Natural killer cell (primary cell): Measurements from ENCODE around the gene STAG3. TPM values are rescaled to one million over a fixed set of nuclear protein-coding genes. Genes with fewer than 3 reads are reported as not detected.

Source experiments
- ATAC-seq, 3 donors: fragments of 150-1000 bp in 2 of 3; fragments of 200-7000 bp in 1 of 3; cut with Tn5 transposase; 1 replicate in 1 of 3; 2 replicates in 2 of 3; pipeline ENCODE4 v1.10.0; 2021; ENCODE audit warnings: mild to moderate bottlenecking in 2 of 3, moderate library complexity in 2 of 3
- DNase-seq, 2 donors: peaks; one replicate each; pipeline versions ENCODE4 v3.0.0 to v3.0.0-alpha.2; 2013 to 2021; ENCODE audit warnings: mixed read lengths in 1 of 2
- H3K27ac ChIP-seq: one replicate; pipeline ENCODE4 v1.5.1; 2013; ENCODE audit warnings: mild to moderate bottlenecking, low read length
- H3K27me3 ChIP-seq: one replicate; pipeline ENCODE4 v1.6.1; 2013; ENCODE audit warnings: low read length; ENCODE audit not compliant: control insufficient read depth, insufficient read depth
- H3K36me3 ChIP-seq: one replicate; pipeline ENCODE4 v1.6.1; 2013; ENCODE audit warnings: low read length; ENCODE audit not compliant: control insufficient read depth, insufficient read depth
- H3K4me1 ChIP-seq: one replicate; pipeline ENCODE4 v1.6.1; 2013; ENCODE audit warnings: low read length; ENCODE audit not compliant: control insufficient read depth, insufficient read depth
- H3K4me3 ChIP-seq: one replicate; pipeline ENCODE4 v1.5.1; 2013; ENCODE audit warnings: low read length
- H3K9me3 ChIP-seq: one replicate; pipeline ENCODE4 v1.6.1; 2013; ENCODE audit warnings: low read length; ENCODE audit not compliant: control insufficient read depth, insufficient read depth
- H3K27ac Mint-ChIP-seq, 2 donors: one replicate each; pipeline ENCODE4 v1.8.0; 2022; ENCODE audit warnings: mild to moderate bottlenecking in 2 of 2, mixed read lengths in 2 of 2, moderate library complexity in 1 of 2
- H3K27me3 Mint-ChIP-seq, 2 donors: one replicate each; pipeline ENCODE4 v1.8.0; 2022; ENCODE audit warnings: low read depth in 2 of 2, mixed read lengths in 2 of 2
- H3K36me3 Mint-ChIP-seq: one replicate; pipeline ENCODE4 v1.8.0; 2022; ENCODE audit warnings: mixed read lengths
- H3K4me1 Mint-ChIP-seq, 2 donors: one replicate each; pipeline ENCODE4 v1.8.0; 2022; ENCODE audit warnings: mixed read lengths in 2 of 2
- H3K4me3 Mint-ChIP-seq: one replicate; pipeline ENCODE4 v1.8.0; 2022; ENCODE audit warnings: mild to moderate bottlenecking, moderate library complexity, mixed read lengths
- H3K9me3 Mint-ChIP-seq, 2 donors: one replicate each; pipeline ENCODE4 v1.8.0; 2022; ENCODE audit warnings: mixed read lengths in 2 of 2
- WGBS: methylation state at CpG from one replicate; pipeline ENCODE4 v1.1.7; 2013; ENCODE audit warnings: missing lambda C conversion rate; ENCODE audit not compliant: insufficient coverage; 5-methylcytosine and 5-hydroxymethylcytosine counted together
- intact Hi-C: fragments of 100-400 bp; cut with micrococcal nuclease; formaldehyde crosslinking; loops from one replicate; pipeline ENCODE4 v1.14.2; 2022
- total RNA-seq, 4 donors: library from RNA; stranded (reverse); fragments of 120-200 nt in 1 of 4; gene quantifications; one replicate each; pipeline versions ENCODE4 v1.2.3 to v1.2.4, GENCODE V29; 2013 to 2022
- TF ChIP-seq, protein P1 (sequence below): fragments of 200-600 bp; IDR thresholded peaks from one replicate; pipeline ENCODE4 v1.8.0; 2022; ENCODE audit warnings: antibody characterized with exemption

STAG3 gene
- total RNA-seq, 3 donors from 2014 or later (not counting 1 experiment from before 2014, with no cell fraction given): 5.0 to 5.6 (median 5.5) TPM

DNA sequence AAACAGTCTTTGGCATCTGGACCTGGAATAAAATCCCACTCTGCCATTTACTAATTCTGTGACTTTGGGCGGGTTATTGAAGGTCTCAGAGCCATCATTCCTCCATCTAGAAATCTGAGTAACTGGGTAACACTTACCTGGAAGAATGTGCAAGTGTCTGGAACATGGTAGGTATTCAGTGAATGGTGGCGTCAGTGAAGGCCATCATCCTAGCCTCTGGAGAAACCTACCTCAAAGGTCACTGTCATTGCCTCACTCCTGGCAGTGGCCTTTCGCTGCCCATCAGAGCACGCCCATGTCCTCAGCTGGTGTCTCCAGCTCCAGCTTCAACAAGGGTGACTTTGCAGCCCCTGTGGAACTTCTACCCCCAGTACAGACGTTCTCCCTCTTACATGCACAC, 13.8 kb upstream of the STAG3 start:
- Histone ChIP-seq H3K27ac (no peak overlapping the region), H3K4me1 (peaks cover 32% of the 10 kb centered on the region), H3K27me3 (peaks cover 23% of the 10 kb centered on the region), H3K36me3 (no peaks in the 10 kb centered on the region), H3K9me3 (no peaks in the 10 kb centered on the region), H3K4me3 (no peak overlapping the region)
- H3K4me1 Mint-ChIP-seq: peaks cover 21 to 26% of the 10 kb centered on the region in 2 donors
- no peaks in the 10 kb centered on the region for H3K36me3 Mint-ChIP-seq
- TF ChIP-seq, protein P1, sequence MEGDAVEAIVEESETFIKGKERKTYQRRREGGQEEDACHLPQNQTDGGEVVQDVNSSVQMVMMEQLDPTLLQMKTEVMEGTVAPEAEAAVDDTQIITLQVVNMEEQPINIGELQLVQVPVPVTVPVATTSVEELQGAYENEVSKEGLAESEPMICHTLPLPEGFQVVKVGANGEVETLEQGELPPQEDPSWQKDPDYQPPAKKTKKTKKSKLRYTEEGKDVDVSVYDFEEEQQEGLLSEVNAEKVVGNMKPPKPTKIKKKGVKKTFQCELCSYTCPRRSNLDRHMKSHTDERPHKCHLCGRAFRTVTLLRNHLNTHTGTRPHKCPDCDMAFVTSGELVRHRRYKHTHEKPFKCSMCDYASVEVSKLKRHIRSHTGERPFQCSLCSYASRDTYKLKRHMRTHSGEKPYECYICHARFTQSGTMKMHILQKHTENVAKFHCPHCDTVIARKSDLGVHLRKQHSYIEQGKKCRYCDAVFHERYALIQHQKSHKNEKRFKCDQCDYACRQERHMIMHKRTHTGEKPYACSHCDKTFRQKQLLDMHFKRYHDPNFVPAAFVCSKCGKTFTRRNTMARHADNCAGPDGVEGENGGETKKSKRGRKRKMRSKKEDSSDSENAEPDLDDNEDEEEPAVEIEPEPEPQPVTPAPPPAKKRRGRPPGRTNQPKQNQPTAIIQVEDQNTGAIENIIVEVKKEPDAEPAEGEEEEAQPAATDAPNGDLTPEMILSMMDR: no peak
- peaks cover 32 to 36% of the 10 kb centered on the region in 2 donors for H3K27me3 Mint-ChIP-seq
- intact Hi-C loops: no loop called here
- WGBS: 88% methylated on average over 5 of the region's 5 CpGs
- no peak overlapping the region for H3K4me3 Mint-ChIP-seq
- ATAC-seq (no peak), DNase-seq (peak in 1 of 2 donors; percentile 5)
- H3K27ac Mint-ChIP-seq: no peak overlapping the region
- H3K9me3 Mint-ChIP-seq: no peaks in the 10 kb centered on the region

DNA sequence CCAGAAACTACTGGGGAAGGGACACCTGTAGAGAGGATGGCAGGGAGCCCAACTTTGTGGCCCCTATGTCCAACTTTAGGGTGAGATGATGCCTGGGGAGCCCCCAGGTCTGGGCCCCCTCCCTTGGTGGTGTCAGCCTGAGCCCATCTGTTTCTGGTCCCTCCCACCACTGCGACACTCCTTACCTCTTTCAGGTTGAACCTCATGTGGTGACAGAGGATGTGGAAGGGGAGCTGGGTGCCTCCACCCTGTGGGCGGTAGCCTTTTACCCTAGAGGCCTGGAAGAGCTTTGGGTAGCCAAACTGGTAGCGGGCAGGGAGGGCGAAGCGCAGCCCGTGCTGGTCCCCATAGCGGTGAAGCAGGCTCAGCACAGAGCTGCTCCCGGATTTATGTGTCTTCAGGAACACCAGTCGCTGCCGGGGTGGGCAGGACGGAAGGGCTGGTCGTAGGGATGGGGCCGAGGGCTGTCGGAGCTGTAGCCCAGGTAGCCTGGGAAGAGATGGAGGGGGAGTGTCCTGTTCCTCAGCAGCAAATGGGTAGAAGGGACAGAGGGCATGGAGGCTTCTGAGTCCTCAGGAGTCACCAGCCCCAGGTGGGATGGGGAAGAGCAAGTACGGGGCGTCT, 11.3 kb upstream of the STAG3 start:
- intact Hi-C loops: no loop called here
- Mint-ChIP-seq H3K27me3 (peaks cover 47 to 51% of the 10 kb centered on the region in 2 donors), H3K36me3 (no peaks in the 10 kb centered on the region), H3K9me3 (no peaks in the 10 kb centered on the region), H3K4me3 (peak overlapping the region; percentile 62), H3K4me1 (peaks cover 28 to 38% of the 10 kb centered on the region in 2 donors), H3K27ac (no peak overlapping the region)
- no peak for ATAC-seq
- Histone ChIP-seq H3K4me1 (peaks cover 38% of the 10 kb centered on the region), H3K9me3 (no peaks in the 10 kb centered on the region), H3K4me3 (no peak overlapping the region), H3K27ac (no peak overlapping the region), H3K36me3 (no peaks in the 10 kb centered on the region), H3K27me3 (peaks cover 33% of the 10 kb centered on the region)
- peak in 1 of 2 donors; percentile 64 for DNase-seq
- 69% methylated on average over 15 of the region's 16 CpGs for WGBS
- TF ChIP-seq, protein P1: no peak

DNA sequence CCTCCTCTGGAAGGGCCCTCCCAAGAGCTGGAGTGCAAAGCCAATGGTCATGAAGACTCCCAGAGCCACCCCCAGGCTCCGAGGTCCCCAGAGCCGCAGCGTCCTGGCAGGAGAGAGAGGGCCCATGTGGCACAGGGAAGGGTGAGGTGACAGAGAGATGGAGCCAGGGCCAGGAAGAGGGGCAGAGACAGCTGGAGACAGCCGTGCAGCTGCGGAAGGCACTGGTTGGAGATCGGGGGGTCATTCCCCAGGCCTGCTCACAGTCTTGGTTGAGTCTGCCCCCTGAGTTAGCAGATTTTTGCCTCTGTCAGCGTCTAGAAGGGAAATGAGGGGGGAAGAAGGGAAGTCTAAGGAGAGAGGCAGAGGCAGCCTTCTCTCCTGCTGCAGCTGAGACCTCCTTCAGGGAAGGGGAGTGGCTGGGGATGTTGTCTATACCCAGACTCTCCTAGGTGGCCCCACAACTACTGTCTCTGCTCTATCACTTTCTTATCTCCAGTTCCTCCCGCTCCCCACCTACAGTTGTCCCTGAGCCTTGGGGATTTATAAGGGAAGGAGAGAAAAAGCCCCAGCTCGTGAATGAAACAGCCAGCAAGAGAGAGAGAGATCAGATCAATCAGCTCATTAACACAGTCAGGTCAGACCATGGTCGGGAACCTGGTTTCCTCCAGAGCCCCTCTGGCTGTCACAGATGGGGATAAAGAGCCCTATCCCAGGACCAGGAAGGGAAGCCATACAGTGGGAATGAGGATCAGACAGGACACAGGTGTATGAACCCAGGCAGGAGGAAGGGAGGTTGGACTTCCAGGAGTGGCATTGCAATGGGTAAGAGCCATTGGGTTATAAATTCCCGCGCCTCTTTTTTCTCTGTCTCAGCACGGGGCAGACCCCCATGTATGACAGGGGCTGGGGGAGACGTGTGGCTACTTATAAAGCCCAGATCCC, 10.5 kb upstream of the STAG3 start:
- Histone ChIP-seq H3K36me3 (no peaks in the 10 kb centered on the region), H3K27ac (no peak overlapping the region), H3K27me3 (peaks cover 36% of the 10 kb centered on the region), H3K4me3 (no peak overlapping the region), H3K9me3 (no peaks in the 10 kb centered on the region), H3K4me1 (peaks cover 44% of the 10 kb centered on the region)
- Mint-ChIP-seq H3K9me3 (no peaks in the 10 kb centered on the region), H3K4me1 (peaks cover 28 to 43% of the 10 kb centered on the region in 2 donors), H3K27ac (no peak overlapping the region), H3K36me3 (no peaks in the 10 kb centered on the region), H3K4me3 (peak overlapping the region; percentile 62), H3K27me3 (peaks cover 47 to 51% of the 10 kb centered on the region in 2 donors)
- DNase-seq (peak in 1 of 2 donors; percentile 23), ATAC-seq (no peak)
- intact Hi-C loops: no loop called here
- 24% methylated on average over 9 of the region's 14 CpGs for WGBS
- TF ChIP-seq, protein P1: no peak
